ENCODE measurements around the gene RALGPS2.

GRCh38 chr1:178895928-178896327, 170.9 kb downstream of the RALGPS2 start:
- TF ChIP-seq POLR2AphosphoS5 (IDR thresholded peaks at IDR 0.05; ENCODE audit: low read depth, low read length) (no peak), POLR2A (IDR thresholded peaks at IDR 0.05; ENCODE audit: low read depth, low read length) (no peak), TAF1 (IDR thresholded peaks at IDR 0.05; ENCODE audit: low read depth, low read length) (no peak)
